Measurements from ENCODE around the gene PARD6G. TPM values are rescaled to one million over a fixed set of nuclear protein-coding genes. Genes with fewer than 3 reads are reported as not detected.

Gene PARD6G
- total and polyA plus RNA-seq, 10 of the 15 experiments (the other 5 are each of a cell fraction or from before 2014, with no cell fraction given), result 0.20 to 2.0 (median 0.60) TPM

- 42% methylated on average over 12 of the region's 13 CpGs for WGBS (ENCODE audit: insufficient coverage, insufficient replicate concordance, low lambda C conversion rate, missing lambda C conversion rate)
- H3K79me2 ChIP-seq (ENCODE audit: control insufficient read depth, insufficient read depth, low read length), result no peaks in the 10 kb centered on the region
- H2AFZ ChIP-seq (ENCODE audit: control insufficient read depth, low read depth, low read length), result no peak overlapping the region
- H3K27me3 ChIP-seq (replicated peaks in 1 of 2; ENCODE audit: control insufficient read depth in 2 of 2, insufficient read depth in 2 of 2, low read length in 1 of 2), result peaks cover 0 to 2% of the 10 kb centered on the region in 2 experiments; a peak in 1 of 4 replicates
- H3K4me1 ChIP-seq (ENCODE audit: control insufficient read depth, insufficient read depth, low read length), result peaks cover 7% of the 10 kb centered on the region
- POLR2A ChIA-PET, result interaction anchor here (0.9 to 1.2 kb wide), 2 partner anchors 15 to 17 kb away, joined by 3 to 4 read pairs; no protein-coding TSS in a partner anchor
- no peak overlapping the region for H3K4me2 ChIP-seq (ENCODE audit: control insufficient read depth, insufficient read depth)
- ATAC-seq, result no peak
- no peaks in the 10 kb centered on the region for H3K36me3 ChIP-seq (ENCODE audit: control insufficient read depth in 2 of 2, insufficient read depth in 2 of 2, low read length in 1 of 2)
- no peak for FAIRE-seq
- no peaks in the 10 kb centered on the region for H4K20me1 ChIP-seq (ENCODE audit: control insufficient read depth, insufficient read depth)
- H3K27ac ChIP-seq (ENCODE audit: control insufficient read depth, insufficient read depth), result no peak overlapping the region
- no TSS peak for BruUV-seq (replicated peaks)
- no peak for DNase-seq (ENCODE audit: low read depth, low spot score)
- H3K9me3 ChIP-seq (replicated peaks; ENCODE audit: control insufficient read depth, insufficient read depth, low read length), result no peaks in the 10 kb centered on the region; the same call in 2 of the 3 replicates
- CTCF ChIA-PET, result interaction anchor here (1.0 to 1.3 kb wide), 2 partner anchors 15 to 20 kb away, joined by 3 to 4 read pairs; no protein-coding TSS in a partner anchor
- no peak for TF ChIP-seq BCL11A (IDR thresholded peaks at IDR 0.05; ENCODE audit: low read depth, low read length)
- no peak for TF ChIP-seq ZNF622 (IDR thresholded peaks at IDR 0.05)
- no peak for TF ChIP-seq POLR2A (IDR thresholded peaks at IDR 0.05; ENCODE audit: low read depth, low read length)
- no peak for TF ChIP-seq CUX1 (IDR thresholded peaks at IDR 0.05; ENCODE audit: insufficient replicate concordance, low read depth, low read length)
- no peak for TF ChIP-seq RAD21 (IDR thresholded peaks at IDR 0.05; ENCODE audit: insufficient read depth, low read depth, low read length)
- no peak for TF ChIP-seq RAD51 (IDR thresholded peaks at IDR 0.05)
- no peak for TF ChIP-seq CREM (IDR thresholded peaks at IDR 0.05; ENCODE audit: low read depth)
- TF ChIP-seq SIN3A (IDR thresholded peaks at IDR 0.05; ENCODE audit: low read depth, low read length), result no peak
- TF ChIP-seq NFYA (IDR thresholded peaks at IDR 0.05; ENCODE audit: borderline replicate concordance, low read depth, low read length), result no peak
- TF ChIP-seq ATF3 (IDR thresholded peaks at IDR 0.05; ENCODE audit: borderline replicate concordance, extremely low read depth, low read depth, low read length), result no peak
- no peak for TF ChIP-seq STAT1 (conservative IDR thresholded peaks at IDR 0.05)
- TF ChIP-seq IRF3 (IDR thresholded peaks at IDR 0.05), result no peak
- SMC1A ChIA-PET (ENCODE audit: uncharacterized antibody, unreplicated experiment), result interaction anchor here (1.2 to 1.6 kb wide), 2 partner anchors 9 to 13 kb away, joined by 3 read pairs; no protein-coding TSS in a partner anchor
- no peak overlapping the region for H3K9ac ChIP-seq (ENCODE audit: control insufficient read depth, insufficient read depth, low read length)
- in situ Hi-C loops (cut with MboI), result no loop called here
- RAD21 ChIA-PET (ENCODE audit: unreplicated experiment), result interaction anchor here (1.0 kb wide), 2 partner anchors 13 to 18 kb away, joined by 3 to 5 read pairs; no protein-coding TSS in a partner anchor
- H3K4me3 ChIP-seq, result no peak overlapping the region
- intact Hi-C loops (cut with micrococcal nuclease; ENCODE audit: unreplicated experiment), result no loop called here
Measured at GRCh38 chr18:80196528-80197320, 50.6 kb downstream of the PARD6G start.

Data from GM12878 (cell line).